ENCODE measurements around the gene GRIP2. TPM values are rescaled to one million over a fixed set of nuclear protein-coding genes. Genes with fewer than 3 reads are reported as not detected.

The GRIP2 gene
- polyA plus RNA-seq, 3 donors: not detected

- no peak overlapping the region for H3K4me2 ChIP-seq (replicated peaks; ENCODE audit: extremely low read depth, low read length, poor library complexity, severe bottlenecking)
- H3K9me3 ChIP-seq (replicated peaks in 1 of 2; ENCODE audit: control insufficient read depth in 1 of 2, insufficient read depth in 1 of 2, low read length in 2 of 2): peaks cover 4 to 9% of the 10 kb centered on the region in 2 donors
- TF ChIP-seq CTCF (IDR thresholded peaks at IDR 0.05): no peak
- Mint-ChIP-seq H3K4me1 (no peaks in the 10 kb centered on the region), H3K4me3 (no peak overlapping the region), H3K27me3 (ENCODE audit: low read depth in 3 of 3) (peaks cover 5 to 9% (median 7%) of the 10 kb centered on the region in 3 donors), H3K9me3 (peaks cover 5 to 17% (median 9%) of the 10 kb centered on the region in 7 donors), H3K36me3 (no peaks in the 10 kb centered on the region), H3K27ac (no peak overlapping the region)
- no peaks in the 10 kb centered on the region for H4K20me1 ChIP-seq (ENCODE audit: insufficient read depth, low read length)
- no peaks in the 10 kb centered on the region for H3K27me3 ChIP-seq (ENCODE audit: control insufficient read depth in 2 of 2, insufficient read depth in 2 of 2, low read length in 2 of 2)
- no peaks in the 10 kb centered on the region for H3K36me3 ChIP-seq (replicated peaks in 1 of 2; ENCODE audit: control insufficient read depth in 1 of 2, insufficient read depth in 2 of 2, low read length in 2 of 2)
- no peak overlapping the region for H2AFZ ChIP-seq (ENCODE audit: insufficient read depth, low read depth, low read length, poor library complexity, severe bottlenecking)
- no peak overlapping the region for H3K9ac ChIP-seq (ENCODE audit: insufficient read depth, low read length, poor library complexity, severe bottlenecking)
- no peak overlapping the region for H3K4me3 ChIP-seq (replicated peaks in 1 of 3; ENCODE audit: low read depth in 2 of 3, low read length in 3 of 3)
- no peaks in the 10 kb centered on the region for H3K79me2 ChIP-seq (ENCODE audit: insufficient read depth, low read length)
- intact Hi-C loops (cut with micrococcal nuclease): no loop called here
- no peaks in the 10 kb centered on the region for H3K4me1 ChIP-seq (ENCODE audit: control insufficient read depth in 1 of 2, insufficient read depth in 2 of 2, low read length in 2 of 2)
- 91% methylated on average over 14 of the region's 20 CpGs for WGBS (ENCODE audit: insufficient coverage)
- H3K27ac ChIP-seq (ENCODE audit: low read depth in 1 of 2, low read length in 2 of 2): no peak overlapping the region
- DNase-seq: no peak
Observed at GRCh38 chr3:14503706-14504065, 36.5 kb downstream of the GRIP2 start.

GRCh38 chr3:14503033-14503705 lies 37.0 kb downstream of the GRIP2 start:
- Mint-ChIP-seq H3K9me3 (peaks cover 5 to 17% (median 9%) of the 10 kb centered on the region in 7 donors), H3K4me1 (no peaks in the 10 kb centered on the region), H3K36me3 (no peaks in the 10 kb centered on the region), H3K27me3 (ENCODE audit: low read depth in 3 of 3) (peaks cover 4 to 7% (median 5%) of the 10 kb centered on the region in 3 donors), H3K4me3 (no peak overlapping the region), H3K27ac (no peak overlapping the region)
- 95% methylated on average over 6 of the region's 12 CpGs for WGBS (ENCODE audit: insufficient coverage)
- Histone ChIP-seq H2AFZ (ENCODE audit: insufficient read depth, low read depth, low read length, poor library complexity, severe bottlenecking) (no peak overlapping the region), H3K27ac (ENCODE audit: low read depth in 1 of 2, low read length in 2 of 2) (no peak overlapping the region), H3K36me3 (replicated peaks in 1 of 2; ENCODE audit: control insufficient read depth in 1 of 2, insufficient read depth in 2 of 2, low read length in 2 of 2) (no peaks in the 10 kb centered on the region), H4K20me1 (ENCODE audit: insufficient read depth, low read length) (no peaks in the 10 kb centered on the region), H3K79me2 (ENCODE audit: insufficient read depth, low read length) (no peaks in the 10 kb centered on the region), H3K9ac (ENCODE audit: insufficient read depth, low read length, poor library complexity, severe bottlenecking) (no peak overlapping the region), H3K4me1 (ENCODE audit: control insufficient read depth in 1 of 2, insufficient read depth in 2 of 2, low read length in 2 of 2) (no peaks in the 10 kb centered on the region), H3K27me3 (ENCODE audit: control insufficient read depth in 2 of 2, insufficient read depth in 2 of 2, low read length in 2 of 2) (no peaks in the 10 kb centered on the region), H3K4me3 (replicated peaks in 1 of 3; ENCODE audit: low read depth in 2 of 3, low read length in 3 of 3) (no peak overlapping the region), H3K4me2 (replicated peaks; ENCODE audit: extremely low read depth, low read length, poor library complexity, severe bottlenecking) (no peak overlapping the region), H3K9me3 (replicated peaks in 1 of 2; ENCODE audit: control insufficient read depth in 1 of 2, insufficient read depth in 1 of 2, low read length in 2 of 2) (peaks cover 4 to 9% of the 10 kb centered on the region in 2 donors)
- no peak for DNase-seq
- TF ChIP-seq CTCF (IDR thresholded peaks at IDR 0.05): no peak
- intact Hi-C loops (cut with micrococcal nuclease): no loop called here

All from CD14-positive monocyte (primary cell).